Loucy (cell line): ENCODE results near the gene MEN1.

Experiments used
- H2AFZ ChIP-seq: fragments of 200-600 bp; sonication (generic); 2 replicates; pipeline ENCODE4 v1.6.0; 2016; ENCODE audit warnings: antibody characterized with exemption, mild to moderate bottlenecking, low read length, moderate library complexity
- H3F3A ChIP-seq: fragments of 200-600 bp; 2 replicates; pipeline ENCODE4 v1.6.0; 2016; ENCODE audit warnings: antibody characterized with exemption, low read depth, mild to moderate bottlenecking
- H3K27me3 ChIP-seq: fragments of 200-600 bp; sonication (generic); 2 replicates; pipeline ENCODE4 v1.6.1; 2014; ENCODE audit warnings: low read length, mild to moderate bottlenecking; ENCODE audit not compliant: insufficient read depth, poor library complexity, severe bottlenecking
- H3K36me3 ChIP-seq: fragments of 200-600 bp; sonication (generic); 2 replicates; pipeline ENCODE4 v1.6.1; 2016; ENCODE audit warnings: low read length; ENCODE audit not compliant: insufficient read depth
- H3K4me1 ChIP-seq: fragments of 200-600 bp; sonication (generic); 2 replicates; pipeline ENCODE4 v1.5.1; 2014; ENCODE audit warnings: low read length, mild to moderate bottlenecking; ENCODE audit not compliant: insufficient read depth, poor library complexity, severe bottlenecking
- H3K4me2 ChIP-seq: fragments of 200-600 bp; sonication (generic); 2 replicates; pipeline ENCODE4 v1.6.0; 2014; ENCODE audit warnings: antibody characterized with exemption, low read length, low read depth, mild to moderate bottlenecking; ENCODE audit not compliant: poor library complexity, severe bottlenecking
- H3K4me3 ChIP-seq: fragments of 200-600 bp; sonication (generic); 2 replicates; pipeline ENCODE4 v1.5.1; 2014; ENCODE audit warnings: low read length, mild to moderate bottlenecking, mixed read lengths; ENCODE audit not compliant: poor library complexity, severe bottlenecking
- H3K79me2 ChIP-seq: fragments of 200-600 bp; sonication (generic); 2 replicates; pipeline ENCODE4 v1.6.1; 2014; ENCODE audit warnings: low read length; ENCODE audit not compliant: insufficient read depth
- H3K9ac ChIP-seq: fragments of 200-600 bp; sonication (generic); 2 replicates; pipeline ENCODE4 v1.6.0; 2014; ENCODE audit warnings: mild to moderate bottlenecking, low read depth, low read length, moderate library complexity; ENCODE audit not compliant: poor library complexity, severe bottlenecking
- H3K9me2 ChIP-seq: fragments of 200-600 bp; sonication (generic); replicated peaks from 2 replicates; pipeline ENCODE4 v1.6.1; 2016; ENCODE audit warnings: low read depth, low read length, mixed read lengths
- H3K9me3 ChIP-seq: fragments of 200-600 bp; sonication (generic); 2 replicates; pipeline ENCODE4 v1.6.1; 2014; ENCODE audit warnings: mild to moderate bottlenecking, antibody characterized with exemption, low read length, low read depth; ENCODE audit not compliant: insufficient read depth
- H4K20me1 ChIP-seq: fragments of 200-600 bp; sonication (generic); 2 replicates; pipeline ENCODE4 v1.6.0; 2014; ENCODE audit warnings: antibody characterized with exemption, low read length, mild to moderate bottlenecking; ENCODE audit not compliant: insufficient read depth, poor library complexity, severe bottlenecking
- CTCF ChIP-seq: fragments of 200-600 bp; sonication (generic); conservative IDR thresholded peaks from 2 replicates; pipeline ENCODE4 v1.5.1; 2014; ENCODE audit warnings: mild to moderate bottlenecking, antibody characterized with exemption, low read length
- EZH2phosphoT487 ChIP-seq: fragments of 200-600 bp; IDR thresholded peaks from 2 replicates; pipeline ENCODE4 v1.6.1; 2018; ENCODE audit warnings: antibody characterized with exemption, mild to moderate bottlenecking, moderate library complexity, borderline replicate concordance

Gene MEN1

GRCh38 chr11:64763526-64764039 is 46.8 kb downstream of the MEN1 start:
- H3F3A ChIP-seq = peaks cover 29% of the 10 kb centered on the region
- peaks cover 61% of the 10 kb centered on the region for H3K4me1 ChIP-seq
- H3K9me3 ChIP-seq = no peaks in the 10 kb centered on the region
- H2AFZ ChIP-seq = no peak overlapping the region
- no peak for TF ChIP-seq EZH2phosphoT487
- TF ChIP-seq CTCF = no peak
- peak overlapping the region; percentile 38 for H3K9ac ChIP-seq
- H3K36me3 ChIP-seq = peaks cover 61% of the 10 kb centered on the region
- peak overlapping the region; percentile 66 for H3K4me2 ChIP-seq
- H4K20me1 ChIP-seq = peaks cover 74% of the 10 kb centered on the region
- peak overlapping the region; percentile 48 for H3K4me3 ChIP-seq
- H3K9me2 ChIP-seq = no peaks in the 10 kb centered on the region
- H3K79me2 ChIP-seq = peaks cover 53% of the 10 kb centered on the region
- H3K27me3 ChIP-seq = no peaks in the 10 kb centered on the region

- peaks cover 57% of the 10 kb centered on the region for H3K4me1 ChIP-seq
These were observed 47.5 kb downstream of the MEN1 start for GRCh38 chr11:64762674-64763525.

GRCh38 chr11:64762277-64762673 is 48.1 kb downstream of the MEN1 start:
- Histone ChIP-seq H3K4me2 (peak overlapping the region; percentile 66), H3K9ac (peak overlapping the region; percentile 38), H3F3A (peaks cover 25% of the 10 kb centered on the region), H3K9me3 (no peaks in the 10 kb centered on the region), H3K4me1 (peaks cover 50% of the 10 kb centered on the region), H3K79me2 (peaks cover 40% of the 10 kb centered on the region), H2AFZ (no peak overlapping the region), H3K36me3 (peaks cover 48% of the 10 kb centered on the region), H3K9me2 (no peaks in the 10 kb centered on the region), H3K4me3 (no peak overlapping the region), H4K20me1 (peaks cover 61% of the 10 kb centered on the region), H3K27me3 (no peaks in the 10 kb centered on the region)
- TF ChIP-seq EZH2phosphoT487 (no peak), CTCF (no peak)

More at GRCh38 chr11:64762674-64763525, 47.5 kb downstream of the MEN1 start:
- Histone ChIP-seq H3K4me3 (peak overlapping the region; percentile 48), H3K79me2 (peaks cover 46% of the 10 kb centered on the region), H3K9me3 (no peaks in the 10 kb centered on the region), H3F3A (peaks cover 25% of the 10 kb centered on the region), H4K20me1 (peaks cover 67% of the 10 kb centered on the region), H2AFZ (no peak overlapping the region), H3K9me2 (no peaks in the 10 kb centered on the region), H3K27me3 (no peaks in the 10 kb centered on the region), H3K36me3 (peaks cover 54% of the 10 kb centered on the region), H3K9ac (peak overlapping the region; percentile 38), H3K4me2 (peak overlapping the region; percentile 66)
- no peak for TF ChIP-seq CTCF
- no peak for TF ChIP-seq EZH2phosphoT487
